Stimulated activated CD8-positive, alpha-beta memory T cell treated with anti-CD3 and anti-CD28 coated beads, Interleukin-15, amount 100 ng/mL, for 1 hour (primary cell): ENCODE data around the gene VENTX.

ENCODE experiments used
- DNase-seq: peaks from one replicate; pipeline ENCODE4 v3.0.0-alpha.2; 2020; ENCODE audit warnings: low read depth

The VENTX gene

GRCh38 chr10:133201948-133202725 lies 35.5 kb upstream of the VENTX start:
- no peak for DNase-seq

GRCh38 chr10:133202778-133203651 lies 34.6 kb upstream of the VENTX start:
- no peak for DNase-seq

GRCh38 chr10:133203652-133204195 lies 33.9 kb upstream of the VENTX start:
- DNase-seq = no peak

GRCh38 chr10:133204226-133205015 lies 33.2 kb upstream of the VENTX start:
- DNase-seq = no peak

- no peak for DNase-seq
These were observed 32.5 kb upstream of the VENTX start for GRCh38 chr10:133205146-133205545.

- no peak for DNase-seq
These were observed 31.2 kb upstream of the VENTX start for GRCh38 chr10:133206356-133207040.

- no peak for DNase-seq
These were observed 30.5 kb upstream of the VENTX start for GRCh38 chr10:133207041-133207600.

GRCh38 chr10:133207627-133208026 lies 30.0 kb upstream of the VENTX start:
- no peak for DNase-seq

- DNase-seq = no peak
These were observed 29.2 kb upstream of the VENTX start for GRCh38 chr10:133208466-133208865.

- no peak for DNase-seq
These were observed 28.5 kb upstream of the VENTX start for GRCh38 chr10:133209117-133209516.

GRCh38 chr10:133209641-133210040 lies 28.0 kb upstream of the VENTX start:
- no peak for DNase-seq

- no peak for DNase-seq
These were observed 27.1 kb upstream of the VENTX start for GRCh38 chr10:133210398-133211140.

GRCh38 chr10:133211141-133211830 lies 26.4 kb upstream of the VENTX start:
- DNase-seq = no peak

GRCh38 chr10:133211959-133212852 lies 25.4 kb upstream of the VENTX start:
- DNase-seq = no peak

- no peak for DNase-seq
These were observed 24.7 kb upstream of the VENTX start for GRCh38 chr10:133212853-133213494.

- no peak for DNase-seq
These were observed 23.8 kb upstream of the VENTX start for GRCh38 chr10:133213641-133214467.
